ENCODE measurements around the gene ENOSF1. TPM values are rescaled to one million over a fixed set of nuclear protein-coding genes. Genes with fewer than 3 reads are reported as not detected.
A peak's percentile ranks its signal among the peaks of the same experiment; 100 is the strongest.

Gene ENOSF1
- total RNA-seq, 2 experiments from 2014 or later: 79.3 to 84.3 TPM

DNA sequence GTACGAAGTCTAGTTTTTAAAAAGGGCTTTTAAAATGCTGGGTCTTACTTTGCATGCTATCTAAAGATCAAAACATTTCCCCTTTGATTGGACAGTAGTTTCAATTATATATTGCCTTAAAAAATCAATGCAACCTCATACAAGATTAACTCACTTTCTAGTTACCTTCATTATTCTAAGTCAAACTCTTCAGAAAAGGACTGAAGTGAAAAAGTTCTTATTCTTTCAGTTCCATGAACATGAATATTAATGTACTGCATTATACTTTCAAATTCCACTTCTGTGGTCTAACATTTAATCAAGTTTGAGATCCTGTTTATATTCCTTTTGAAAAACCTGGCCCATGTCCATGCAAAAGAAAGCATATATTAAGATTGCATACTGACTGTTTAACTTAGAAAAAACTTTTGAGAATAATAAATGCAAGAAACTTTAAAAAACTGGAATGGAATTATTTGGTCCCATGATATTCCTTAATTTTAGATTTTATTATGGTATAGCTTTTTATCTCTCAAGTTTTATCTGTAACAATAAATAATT lies 11.2 kb upstream of the ENOSF1 start:
- Mint-ChIP-seq H3K36me3 (peaks cover 11% of the 10 kb centered on the region), H3K4me3 (no peak overlapping the region), H3K27me3 (no peaks in the 10 kb centered on the region), H3K27ac (no peak overlapping the region), H3K9me3 (ENCODE audit: low read depth) (no peaks in the 10 kb centered on the region), H3K4me1 (no peaks in the 10 kb centered on the region)
- CTCF ChIA-PET: no interaction called here
- ATAC-seq (no peak), DNase-seq (no peak)

DNA sequence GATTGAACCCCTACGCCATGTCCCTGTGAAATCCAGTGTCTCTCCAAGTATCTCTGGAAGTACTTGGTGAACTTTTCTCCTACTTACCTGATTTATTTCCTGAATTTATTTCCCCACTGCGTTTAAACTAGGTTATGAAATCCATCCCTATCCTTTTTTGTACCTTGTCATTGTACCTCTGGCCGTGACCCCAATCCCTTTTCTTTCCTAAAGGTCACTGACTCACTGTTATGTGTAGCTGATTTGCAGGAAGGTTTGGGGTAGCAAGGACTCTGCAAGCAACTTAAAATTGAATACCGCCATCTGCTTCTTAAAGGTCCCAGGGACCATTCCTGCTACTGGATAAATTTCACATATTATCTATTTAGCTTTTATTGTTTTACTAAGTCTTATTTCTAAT lies 4.6 kb upstream of the ENOSF1 start:
- Mint-ChIP-seq H3K27ac (no peak overlapping the region), H3K27me3 (no peaks in the 10 kb centered on the region)

DNA sequence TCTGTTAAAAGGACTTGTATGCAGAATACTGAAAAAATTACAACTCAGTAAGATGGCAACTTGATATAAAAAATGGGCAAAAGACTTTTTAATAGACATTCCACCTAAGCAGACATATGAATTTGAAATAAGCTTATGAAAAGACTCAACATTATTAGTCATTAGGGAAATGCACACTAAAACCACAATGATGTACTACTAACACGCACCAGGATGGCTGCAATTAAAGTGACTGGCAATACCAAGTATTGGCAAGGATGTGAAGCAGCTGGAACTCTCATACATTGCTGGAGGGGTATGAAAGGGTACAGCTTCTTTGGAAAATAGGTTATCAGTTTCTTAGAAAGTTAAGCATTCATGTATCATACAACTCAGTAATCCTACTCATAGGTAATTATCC lies 3.2 kb upstream of the ENOSF1 start:
- CTCF ChIA-PET: interaction anchor here (1.1 to 6.1 kb wide), 6 partner anchors 9 to 124 kb away, joined by 3 to 46 read pairs (median 18); no protein-coding TSS in a partner anchor
- H3K9me3 Mint-ChIP-seq (ENCODE audit: low read depth): no peaks in the 10 kb centered on the region
- no peak for ATAC-seq
- H3K4me3 Mint-ChIP-seq: no peak overlapping the region
- H3K27me3 Mint-ChIP-seq: no peaks in the 10 kb centered on the region
- DNase-seq: peak; percentile 49
- no peak overlapping the region for H3K27ac Mint-ChIP-seq
- peaks cover 12% of the 10 kb centered on the region for H3K36me3 Mint-ChIP-seq
- peaks cover 41% of the 10 kb centered on the region for H3K4me1 Mint-ChIP-seq

More for the DNA sequence above, 4.6 kb upstream of the ENOSF1 start:
- no peak for DNase-seq
- peaks cover 34% of the 10 kb centered on the region for H3K4me1 Mint-ChIP-seq
- CTCF ChIA-PET: interaction anchor here (0.6 to 6.1 kb wide), 4 partner anchors 23 to 123 kb away, joined by 3 to 43 read pairs (median 9); no protein-coding TSS in a partner anchor
- no peaks in the 10 kb centered on the region for H3K9me3 Mint-ChIP-seq (ENCODE audit: low read depth)
- ATAC-seq: no peak
- H3K36me3 Mint-ChIP-seq: peaks cover 7% of the 10 kb centered on the region
- H3K4me3 Mint-ChIP-seq: no peak overlapping the region

DNA sequence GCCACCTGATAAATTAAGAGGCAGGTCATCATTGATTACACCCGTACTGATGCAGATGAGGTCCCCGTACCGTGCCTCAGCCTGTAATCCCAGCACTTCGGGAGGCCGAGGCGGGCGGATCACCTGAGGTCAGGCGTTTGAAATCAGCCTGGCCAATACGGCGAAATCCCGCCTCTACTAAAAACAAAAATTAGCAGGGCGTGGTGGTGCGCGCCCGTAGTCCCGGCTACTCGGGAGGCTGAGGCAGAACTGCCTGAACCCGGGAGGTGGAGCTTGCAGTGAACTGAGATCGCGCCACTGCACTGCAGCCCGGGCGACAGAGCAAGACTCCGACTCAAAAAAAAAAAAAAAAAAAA lies 683 bp upstream of the ENOSF1 start:
- CTCF ChIA-PET: interaction anchor here (0.8 to 6.1 kb wide), 31 partner anchors 8 to 249 kb away, joined by 3 to 46 read pairs (median 4); partner anchors contain the start of gene TYMS
- ATAC-seq (no peak), DNase-seq (no peak)
- no peaks in the 10 kb centered on the region for H3K27me3 Mint-ChIP-seq
- H3K4me3 Mint-ChIP-seq: peak overlapping the region; percentile 85
- H3K9me3 Mint-ChIP-seq (ENCODE audit: low read depth): no peaks in the 10 kb centered on the region
- peaks cover 23% of the 10 kb centered on the region for H3K36me3 Mint-ChIP-seq
- peak overlapping the region; percentile 63 for H3K27ac Mint-ChIP-seq
- peaks cover 58% of the 10 kb centered on the region for H3K4me1 Mint-ChIP-seq

DNA sequence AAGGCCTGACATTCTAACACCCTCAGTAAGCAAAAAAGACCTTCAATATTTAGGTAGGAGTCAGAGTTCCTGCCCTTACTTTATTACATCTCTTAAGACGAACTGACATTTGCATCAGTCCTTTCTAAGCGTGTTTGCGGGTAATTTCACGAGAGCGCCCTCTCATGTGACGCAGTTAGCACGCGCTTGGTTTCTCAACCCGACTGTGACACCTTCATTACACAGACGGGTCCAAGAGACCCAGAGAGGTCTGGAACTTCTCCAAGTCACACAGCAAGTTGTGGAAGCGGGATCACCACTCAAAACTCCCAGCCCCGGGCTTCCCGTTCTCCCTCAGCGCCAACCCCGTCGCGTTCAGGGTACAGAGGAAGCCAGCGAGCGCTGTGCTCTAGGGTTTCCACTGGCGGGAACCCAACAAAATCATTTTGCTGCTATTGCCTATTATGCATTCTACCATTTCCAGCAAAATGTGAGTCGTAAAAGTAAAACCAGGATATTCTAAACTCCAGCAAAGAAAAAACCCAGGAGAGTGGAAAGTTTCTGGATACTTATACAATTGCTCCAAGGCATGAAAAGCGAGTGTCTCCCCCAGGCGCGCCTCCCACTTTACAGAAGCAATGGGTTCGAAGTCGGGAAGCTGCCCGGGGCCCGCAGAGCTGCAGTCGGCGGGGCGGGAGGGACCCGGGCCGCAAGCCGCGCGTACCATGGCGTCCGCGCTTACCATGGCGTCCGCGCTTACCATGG lies 601 bp downstream of the ENOSF1 start:
- CTCF ChIA-PET: interaction anchor here (0.5 to 6.1 kb wide), 30 partner anchors 9 to 250 kb away, joined by 3 to 46 read pairs (median 4); partner anchors contain the start of gene TYMS
- peak; percentile 60 for ATAC-seq
- Mint-ChIP-seq H3K9me3 (ENCODE audit: low read depth) (no peaks in the 10 kb centered on the region), H3K36me3 (peaks cover 23% of the 10 kb centered on the region), H3K4me3 (peak overlapping the region; percentile 85), H3K27ac (peak overlapping the region; percentile 87), H3K4me1 (peaks cover 55% of the 10 kb centered on the region), H3K27me3 (no peaks in the 10 kb centered on the region)
- DNase-seq: peak; percentile 87

DNA sequence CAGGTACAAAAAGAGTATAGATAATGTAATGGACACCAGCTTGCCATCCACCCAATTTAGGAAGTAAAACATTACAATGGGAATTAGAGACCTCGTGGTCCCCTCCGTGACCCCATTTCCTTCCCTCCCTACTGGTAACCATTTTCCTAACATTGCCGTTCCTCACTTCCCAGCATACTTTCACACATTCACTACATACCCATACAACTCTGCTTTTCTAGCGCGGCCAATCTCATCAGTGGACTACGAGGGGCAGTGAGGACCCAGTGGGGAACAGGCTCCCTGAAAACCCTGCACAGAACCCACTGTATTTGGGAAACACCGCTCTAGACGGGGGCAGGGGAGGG lies 1.1 kb downstream of the ENOSF1 start:
- Mint-ChIP-seq H3K4me1 (peaks cover 52% of the 10 kb centered on the region), H3K36me3 (peaks cover 24% of the 10 kb centered on the region), H3K4me3 (peak overlapping the region; percentile 85), H3K9me3 (ENCODE audit: low read depth) (no peaks in the 10 kb centered on the region), H3K27ac (peak overlapping the region; percentile 87), H3K27me3 (no peaks in the 10 kb centered on the region)
- no peak for DNase-seq
- CTCF ChIA-PET: interaction anchor here (0.7 to 1.2 kb wide), 5 partner anchors 25 to 129 kb away, joined by 3 to 4 read pairs (median 3); no protein-coding TSS in a partner anchor
- peak; percentile 9 for ATAC-seq

DNA sequence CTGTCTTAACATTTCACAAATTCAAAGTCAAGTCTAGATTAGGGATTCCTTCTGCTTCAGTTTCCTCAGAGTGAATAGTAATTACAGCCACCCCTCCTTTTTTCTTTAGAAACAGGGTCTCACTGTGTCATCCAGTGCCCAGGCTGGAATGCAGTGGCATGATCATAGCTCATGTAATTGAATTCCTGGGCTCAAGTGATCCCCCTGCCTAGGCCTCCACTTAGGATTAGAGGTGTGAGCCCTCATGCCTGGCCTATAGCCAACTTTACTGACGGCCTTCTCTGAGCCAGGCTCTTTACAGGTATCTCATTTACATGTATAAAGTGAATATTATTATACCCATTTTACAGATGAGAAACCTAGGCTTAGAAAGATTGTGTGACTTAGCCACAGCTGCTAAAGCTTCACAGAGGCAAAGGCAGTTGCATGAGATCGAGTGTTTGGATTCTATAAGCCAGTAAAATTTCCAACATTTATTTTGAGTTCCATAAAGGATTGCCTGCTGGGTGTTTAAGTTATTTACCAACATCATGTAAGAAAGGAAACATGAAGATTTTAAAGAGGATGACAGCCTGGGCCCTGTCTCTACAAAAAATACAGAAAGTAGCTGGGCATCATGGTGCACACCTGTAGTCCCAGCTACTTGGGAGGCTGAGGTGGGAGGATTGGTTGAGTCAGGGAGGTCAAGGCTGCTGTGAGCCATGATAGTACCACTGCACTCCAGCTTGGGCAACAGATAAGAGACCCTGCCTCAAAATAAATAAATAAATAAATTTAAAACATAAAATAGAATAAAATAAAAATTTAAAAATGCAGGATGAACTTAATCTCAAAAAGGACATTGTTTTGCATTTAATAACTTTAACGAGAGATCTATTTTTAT lies 1.8 kb downstream of the ENOSF1 start:
- no peaks in the 10 kb centered on the region for H3K27me3 Mint-ChIP-seq
- DNase-seq (no peak), ATAC-seq (no peak)
- no peaks in the 10 kb centered on the region for H3K9me3 Mint-ChIP-seq (ENCODE audit: low read depth)
- peak overlapping the region; percentile 85 for H3K4me3 Mint-ChIP-seq
- CTCF ChIA-PET: interaction anchor here (0.7 to 1.6 kb wide), 6 partner anchors 11 to 130 kb away, joined by 3 to 5 read pairs (median 3); no protein-coding TSS in a partner anchor
- H3K4me1 Mint-ChIP-seq: peaks cover 50% of the 10 kb centered on the region
- peak overlapping the region; percentile 87 for H3K27ac Mint-ChIP-seq
- peaks cover 27% of the 10 kb centered on the region for H3K36me3 Mint-ChIP-seq

DNA sequence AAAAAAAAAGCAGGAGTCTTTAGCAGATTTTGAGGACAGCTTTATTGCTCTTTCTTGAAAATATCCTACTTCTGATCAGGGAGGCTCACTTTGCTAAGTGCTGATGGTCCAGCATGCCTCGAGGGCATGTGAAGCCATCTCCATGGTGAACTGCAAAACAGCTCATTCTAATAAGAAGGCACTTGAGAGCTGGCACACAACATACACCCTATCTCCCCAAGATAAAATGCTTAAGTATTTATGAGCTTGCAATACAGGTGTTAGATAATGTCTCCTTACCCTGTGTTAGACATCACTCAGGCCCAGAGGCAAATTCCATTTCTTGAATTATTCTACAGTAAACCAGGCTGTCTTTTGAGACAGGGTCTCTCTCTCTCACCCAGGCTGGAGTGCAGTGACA lies 2.7 kb downstream of the ENOSF1 start:
- Mint-ChIP-seq H3K4me1 (peaks cover 44% of the 10 kb centered on the region), H3K27ac (no peak overlapping the region), H3K9me3 (ENCODE audit: low read depth) (no peaks in the 10 kb centered on the region), H3K27me3 (no peaks in the 10 kb centered on the region), H3K36me3 (peaks cover 36% of the 10 kb centered on the region), H3K4me3 (peak overlapping the region; percentile 15)
- ATAC-seq (no peak), DNase-seq (no peak)
- CTCF ChIA-PET: interaction anchor here (0.8 to 1.6 kb wide), 4 partner anchors 10 to 121 kb away, joined by 3 to 5 read pairs (median 3); no protein-coding TSS in a partner anchor

DNA sequence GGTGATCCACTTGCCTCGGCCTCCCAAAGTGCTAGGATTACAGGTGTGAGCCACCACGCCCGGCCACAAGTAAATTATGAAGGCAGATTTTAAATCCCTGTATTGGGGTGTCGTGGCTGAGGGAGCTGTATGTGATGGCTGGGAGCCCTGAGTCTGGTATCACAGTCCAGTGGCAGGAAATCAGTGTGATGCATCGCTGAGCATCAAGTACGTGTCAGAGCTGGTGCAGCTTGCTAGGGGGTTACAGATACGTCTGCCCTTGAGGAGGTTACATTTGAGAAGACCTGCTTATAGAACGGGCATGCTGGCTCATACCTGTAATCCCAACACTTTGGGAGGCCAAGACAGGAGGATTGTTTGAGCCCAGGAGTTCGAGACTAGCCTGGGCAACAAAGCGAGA lies 4.3 kb downstream of the ENOSF1 start:
- ATAC-seq (no peak), DNase-seq (no peak)
- CTCF ChIA-PET: interaction anchor here (1.5 to 1.6 kb wide), 4 partner anchors 11 to 123 kb away, joined by 3 to 7 read pairs (median 6); no protein-coding TSS in a partner anchor
- no peak overlapping the region for H3K4me3 Mint-ChIP-seq
- H3K27ac Mint-ChIP-seq: no peak overlapping the region
- no peaks in the 10 kb centered on the region for H3K27me3 Mint-ChIP-seq
- peaks cover 39% of the 10 kb centered on the region for H3K36me3 Mint-ChIP-seq
- no peaks in the 10 kb centered on the region for H3K9me3 Mint-ChIP-seq (ENCODE audit: low read depth)
- H3K4me1 Mint-ChIP-seq: peaks cover 43% of the 10 kb centered on the region

DNA sequence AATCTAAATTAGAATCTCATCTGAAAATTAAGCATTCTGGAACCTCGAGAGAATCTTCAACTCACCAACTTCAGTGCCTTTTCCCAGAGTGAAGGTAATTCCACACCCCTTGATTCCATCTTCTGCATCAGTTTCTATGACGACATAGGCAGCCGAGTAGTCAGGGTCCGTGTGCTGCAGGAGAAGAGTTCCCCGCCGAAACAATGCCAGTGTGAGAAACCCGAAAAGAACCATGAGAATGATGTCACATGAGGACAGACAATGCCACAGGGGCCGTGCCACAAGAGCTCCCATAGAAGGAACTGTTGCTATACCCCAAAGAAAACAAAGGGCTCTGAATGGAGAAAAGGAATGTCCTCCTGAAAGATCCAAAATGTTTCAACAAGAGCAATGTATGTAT lies 6.0 kb downstream of the ENOSF1 start:
- Mint-ChIP-seq H3K27me3 (no peaks in the 10 kb centered on the region), H3K9me3 (ENCODE audit: low read depth) (no peaks in the 10 kb centered on the region), H3K36me3 (peaks cover 39% of the 10 kb centered on the region), H3K4me1 (peaks cover 41% of the 10 kb centered on the region), H3K27ac (no peak overlapping the region), H3K4me3 (no peak overlapping the region)
- ATAC-seq (no peak), DNase-seq (no peak)
- CTCF ChIA-PET: interaction anchor here (1.1 kb wide), 1 partner anchor 133 kb away, joined by 4 read pairs; no protein-coding TSS in a partner anchor

DNA sequence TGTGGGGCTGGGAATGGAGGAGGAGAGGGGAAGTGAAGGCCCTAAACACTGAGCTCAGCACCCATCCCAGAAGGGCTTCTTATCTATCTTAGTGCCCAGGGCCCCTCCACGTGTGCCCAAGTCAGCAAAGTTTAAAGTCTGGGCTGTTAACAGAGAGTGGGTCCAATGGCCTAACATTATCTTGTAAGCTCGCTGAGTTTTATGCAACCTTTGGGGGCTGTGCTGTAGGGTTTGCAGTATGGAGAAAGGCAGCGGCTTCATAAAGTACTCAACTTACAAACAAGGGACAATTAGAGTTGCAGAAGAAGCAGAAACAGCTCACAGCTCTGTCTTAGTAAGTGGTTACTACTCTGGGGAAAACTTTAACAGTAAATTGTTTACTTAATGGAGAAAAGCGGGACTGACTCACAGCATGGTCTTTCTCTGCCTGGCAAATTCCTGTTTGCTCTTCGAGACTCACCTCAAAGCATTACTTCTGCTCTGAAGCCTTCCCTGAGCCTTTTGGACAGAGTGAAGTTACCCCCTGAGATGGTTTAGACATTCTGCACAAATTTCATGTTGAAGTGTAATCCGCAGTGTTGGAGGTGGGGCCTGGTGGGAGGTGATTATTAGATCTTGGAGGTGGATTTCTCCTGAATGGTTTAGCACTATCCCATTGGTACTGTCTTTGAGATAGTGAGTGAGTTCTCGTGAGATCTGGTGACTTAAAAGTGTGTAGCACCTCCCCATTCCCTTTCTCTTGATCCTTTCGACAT lies 9.0 kb downstream of the ENOSF1 start:
- no peak overlapping the region for H3K4me3 Mint-ChIP-seq
- H3K27ac Mint-ChIP-seq: peak overlapping the region; percentile 60
- ATAC-seq (no peak), DNase-seq (no peak)
- peaks cover 35% of the 10 kb centered on the region for H3K36me3 Mint-ChIP-seq
- H3K27me3 Mint-ChIP-seq: no peaks in the 10 kb centered on the region
- CTCF ChIA-PET: interaction anchor here (1.1 to 2.2 kb wide), 3 partner anchors 9 to 128 kb away, joined by 3 to 6 read pairs (median 4); partner anchors contain the start of gene ENOSF1
- H3K4me1 Mint-ChIP-seq: peaks cover 18% of the 10 kb centered on the region
- no peaks in the 10 kb centered on the region for H3K9me3 Mint-ChIP-seq (ENCODE audit: low read depth)

DNA sequence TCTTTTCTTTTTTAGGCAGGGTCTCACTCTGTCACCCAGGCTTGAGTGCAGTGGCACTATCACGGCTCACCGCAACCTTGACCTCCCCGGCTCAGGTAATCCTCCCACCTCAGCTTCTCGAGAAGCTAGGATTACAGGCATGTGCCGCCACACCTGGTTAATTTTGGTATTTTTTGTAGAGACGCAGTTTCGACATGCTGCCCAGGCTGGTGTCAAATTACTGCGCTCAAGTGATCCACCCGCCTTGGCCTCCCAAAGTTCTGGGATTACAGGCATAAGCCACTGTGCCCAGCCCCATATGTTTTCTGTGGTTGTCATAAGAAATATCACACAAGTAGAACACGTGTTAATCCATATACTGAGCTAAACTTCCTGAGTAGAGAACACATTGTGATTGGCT lies 14.6 kb downstream of the ENOSF1 start:
- Mint-ChIP-seq H3K27me3 (no peaks in the 10 kb centered on the region), H3K4me3 (no peak overlapping the region), H3K36me3 (peaks cover 32% of the 10 kb centered on the region), H3K27ac (no peak overlapping the region), H3K9me3 (ENCODE audit: low read depth) (no peaks in the 10 kb centered on the region), H3K4me1 (peaks cover 13% of the 10 kb centered on the region)
- CTCF ChIA-PET: interaction anchor here (1.7 kb wide), 1 partner anchor 141 kb away, joined by 4 read pairs; no protein-coding TSS in a partner anchor
- ATAC-seq: no peak
- peak; percentile 32 for DNase-seq

All from activated CD8-positive, alpha-beta memory T cell treated with anti-CD3 and anti-CD28 coated beads, Interleukin-2, amount 10 ng/mL, durations not matched to agents 7 days and 5 days (primary cell).